Right lobe of liver (tissue), 6 donors: ENCODE data around the gene MIA3. TPM values are rescaled to one million over a fixed set of nuclear protein-coding genes. Genes with fewer than 3 reads are reported as not detected.
A peak's percentile ranks its signal among the peaks of the same experiment; 100 is the strongest.

Experiments used
- ATAC-seq, 4 donors: fragments of 200-7000 bp; cut with Tn5 transposase; one replicate each; pipeline ENCODE4 v1.9.1; 2020; ENCODE audit warnings: mild to moderate bottlenecking in 4 of 4, moderate library complexity in 4 of 4
- DNase-seq, 3 donors: peaks; one replicate each; pipeline ENCODE4 v3.0.0-alpha.2; 2020
- H3K27ac ChIP-seq, 3 donors: fragments of 200-600 bp; one replicate each; pipeline ENCODE4 v1.8.0; 2022
- H3K27me3 ChIP-seq, 2 donors: fragments of 200-600 bp; one replicate each; pipeline ENCODE4 v1.8.0; 2022
- H3K36me3 ChIP-seq, 4 donors: fragments of 200-600 bp; sonication (generic) in 1 of 4; one replicate each; pipeline versions ENCODE4 v1.5.1 to v1.8.0; 2017 to 2022; ENCODE audit warnings: control low read depth in 1 of 4
- H3K4me1 ChIP-seq, 4 donors: fragments of 200-600 bp; sonication (generic) in 1 of 4; one replicate each; pipeline versions ENCODE4 v1.5.1 to v1.8.0; 2017 to 2022; ENCODE audit warnings: control low read depth in 1 of 4
- H3K4me3 ChIP-seq, 3 donors: fragments of 200-600 bp; one replicate each; pipeline ENCODE4 v1.8.0; 2022
- H3K9me3 ChIP-seq, 4 donors: fragments of 200-600 bp; sonication (generic) in 1 of 4; one replicate each; pipeline versions ENCODE4 v1.5.1 to v1.8.0; 2017 to 2022; ENCODE audit warnings: control low read depth in 1 of 4
- POLR2A ChIP-seq: fragments of 450-650 bp; IDR thresholded peaks from one replicate; pipeline ENCODE4 v1.6.1; 2017; ENCODE audit warnings: antibody characterized with exemption, mild to moderate bottlenecking
- WGBS: methylation state at CpG from one replicate; pipeline ENCODE4 v1.1.6; 2018; ENCODE audit warnings: low coverage, low lambda C conversion rate; ENCODE audit not compliant: insufficient coverage; ENCODE audit errors: missing lambda C conversion rate; 5-methylcytosine and 5-hydroxymethylcytosine counted together
- intact Hi-C, 2 donors: fragments of 100-400 bp; cut with DNase I; formaldehyde crosslinking; loops; one replicate each; pipeline versions ENCODE4 v1.11.2 to v1.14.1; 2022
- total RNA-seq, 6 experiments: library from RNA; depleted of rRNA in 2 of 6; stranded (reverse); fragments of >200 nt in 2 of 6; fragmentation: NEBNext Ultra II Directional in 3 of 6; extraction: Animal tissue kit (Norgen Biotek cat#: 25700) in 3 of 6; gene quantifications; one replicate each; pipeline versions ENCODE4 v1.1.0 to v1.2.4, GENCODE V29; 2016 to 2023
- TF ChIP-seq, protein P1 (sequence below), 4 donors: fragments of 200-600 bp in 3 of 4; fragments of 450-650 bp in 1 of 4; IDR thresholded peaks; one replicate each; pipeline versions ENCODE4 v1.5.1 to v1.8.0; 2016 to 2022; ENCODE audit warnings: antibody characterized with exemption in 4 of 4, mild to moderate bottlenecking in 2 of 4
- donor health status: DM: no; HTN: yes; CAD: no.
- donor health status: DM: no; HTN: no; CAD: no.
- donor health status: DM: no; HTN: no; CAD: no.
- donor health status: DM: no; HTN: yes; CAD: no.
- donor health status: DM: no; HTN: yes; CAD: no.

MIA3 gene
- total RNA-seq, 6 experiments from 2014 or later, result 40.6 to 89.6 (median 60.6) TPM

- peak overlapping the region; percentile 96 to 98 (median 97) for H3K27ac ChIP-seq
- no peaks in the 10 kb centered on the region for H3K9me3 ChIP-seq
- peak; percentile 93 to 95 (median 95) for DNase-seq
- peaks cover 0 to 4% (median 2%) of the 10 kb centered on the region in 4 donors for H3K36me3 ChIP-seq
- ATAC-seq, result peak; percentile 81 to 86 (median 83)
- H3K27me3 ChIP-seq, result no peaks in the 10 kb centered on the region
- peak overlapping the region; percentile 61 to 84 (median 79) for H3K4me3 ChIP-seq
- peaks cover 0 to 9% (median 0%) of the 10 kb centered on the region in 4 donors for H3K4me1 ChIP-seq
- TF ChIP-seq, protein P1, sequence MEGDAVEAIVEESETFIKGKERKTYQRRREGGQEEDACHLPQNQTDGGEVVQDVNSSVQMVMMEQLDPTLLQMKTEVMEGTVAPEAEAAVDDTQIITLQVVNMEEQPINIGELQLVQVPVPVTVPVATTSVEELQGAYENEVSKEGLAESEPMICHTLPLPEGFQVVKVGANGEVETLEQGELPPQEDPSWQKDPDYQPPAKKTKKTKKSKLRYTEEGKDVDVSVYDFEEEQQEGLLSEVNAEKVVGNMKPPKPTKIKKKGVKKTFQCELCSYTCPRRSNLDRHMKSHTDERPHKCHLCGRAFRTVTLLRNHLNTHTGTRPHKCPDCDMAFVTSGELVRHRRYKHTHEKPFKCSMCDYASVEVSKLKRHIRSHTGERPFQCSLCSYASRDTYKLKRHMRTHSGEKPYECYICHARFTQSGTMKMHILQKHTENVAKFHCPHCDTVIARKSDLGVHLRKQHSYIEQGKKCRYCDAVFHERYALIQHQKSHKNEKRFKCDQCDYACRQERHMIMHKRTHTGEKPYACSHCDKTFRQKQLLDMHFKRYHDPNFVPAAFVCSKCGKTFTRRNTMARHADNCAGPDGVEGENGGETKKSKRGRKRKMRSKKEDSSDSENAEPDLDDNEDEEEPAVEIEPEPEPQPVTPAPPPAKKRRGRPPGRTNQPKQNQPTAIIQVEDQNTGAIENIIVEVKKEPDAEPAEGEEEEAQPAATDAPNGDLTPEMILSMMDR (IDR thresholded peaks at IDR 0.05), result no peak
- no peak for TF ChIP-seq POLR2A
- under 1% methylated on average over 27 of the region's 39 CpGs for WGBS
- intact Hi-C loops, result no loop called here
Observed at GRCh38 chr1:222713091-222713961, 95.4 kb downstream of the MIA3 start.

DNA sequence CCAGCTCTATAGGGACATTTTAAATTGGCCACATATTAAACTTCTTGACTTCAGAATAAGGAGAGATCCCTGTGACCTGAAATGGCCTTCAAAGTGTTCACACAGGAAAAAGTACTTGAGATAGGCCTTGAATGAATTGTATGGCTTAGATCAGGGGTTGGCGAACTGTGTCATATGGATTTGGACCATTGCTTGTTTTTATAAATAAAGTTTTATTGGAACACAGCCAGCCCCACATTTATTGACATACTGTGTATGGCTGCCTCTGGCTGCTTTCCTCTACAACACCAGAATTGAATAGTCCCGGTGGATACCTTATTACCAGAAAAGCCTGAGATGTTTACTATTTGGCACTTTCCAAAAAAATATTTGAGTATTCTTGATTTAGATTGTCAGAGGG, 98.5 kb downstream of the MIA3 start:
- no peak for DNase-seq
- H3K27ac ChIP-seq, result no peak overlapping the region
- TF ChIP-seq POLR2A, result no peak
- no peaks in the 10 kb centered on the region for H3K9me3 ChIP-seq
- H3K36me3 ChIP-seq, result peaks cover 0 to 32% (median 16%) of the 10 kb centered on the region in 4 donors
- no peaks in the 10 kb centered on the region for H3K4me1 ChIP-seq
- 94% methylated on average over 2 of the region's 2 CpGs for WGBS
- no peaks in the 10 kb centered on the region for H3K27me3 ChIP-seq
- H3K4me3 ChIP-seq, result no peak overlapping the region
- ATAC-seq, result no peak
- intact Hi-C loops, result no loop called here

Other genes starting within 250 kb of the MIA3 start
- gene HHIPL2, start 70.0 kb upstream of the MIA3 start, total RNA-seq, result 1 to 10 TPM in 1 of 6 experiments, not detected in 5; 1.6 TPM
- 1 to 10 TPM; 2.1 to 7.5 (median 2.5) TPM for gene TAF1A, start 28.2 kb upstream of the MIA3 start, total RNA-seq
- 10 to 100 TPM; 23.9 to 35.2 (median 29.8) TPM for gene AIDA, start 94.4 kb downstream of the MIA3 start, total RNA-seq
- gene BROX, start 94.5 kb downstream of the MIA3 start, total RNA-seq, result 10 to 100 TPM; 13.3 to 24.3 (median 20.2) TPM
- gene FAM177B, start 119.1 kb downstream of the MIA3 start, total RNA-seq, result under 1 TPM in 1 of 6 experiments, not detected in 5; 0.47 TPM
- gene DISP1, start 196.9 kb downstream of the MIA3 start, total RNA-seq, result 1 to 10 TPM; 1.7 to 4.2 (median 3.0) TPM